Immature natural killer cell (primary cell): ENCODE data around the gene GSDMA. TPM values are rescaled to one million over a fixed set of nuclear protein-coding genes. Genes with fewer than 3 reads are reported as not detected.

ENCODE experiments used
- DNase-seq, 3 donors: peaks; one replicate each; pipeline ENCODE4 v3.0.0; 2022; ENCODE audit warnings: mixed read lengths in 1 of 3
- H3K27ac Mint-ChIP-seq, 6 donors: one replicate each; pipeline ENCODE4 v1.8.0; 2020; ENCODE audit warnings: mixed read lengths in 6 of 6, mild to moderate bottlenecking in 5 of 6, inconsistent platforms in 4 of 6, moderate library complexity in 3 of 6
- H3K27me3 Mint-ChIP-seq, 3 donors: one replicate each; pipeline ENCODE4 v1.8.0; 2020 to 2021; ENCODE audit warnings: low read depth in 3 of 3, mild to moderate bottlenecking in 3 of 3, mixed read lengths in 3 of 3, moderate library complexity in 3 of 3, inconsistent platforms in 1 of 3
- H3K36me3 Mint-ChIP-seq, 3 donors: one replicate each; pipeline ENCODE4 v1.8.0; 2020; ENCODE audit warnings: mixed read lengths in 3 of 3, inconsistent platforms in 2 of 3, mild to moderate bottlenecking in 2 of 3
- H3K4me1 Mint-ChIP-seq, 2 donors: one replicate each; pipeline ENCODE4 v1.8.0; 2020; ENCODE audit warnings: inconsistent platforms in 2 of 2, mild to moderate bottlenecking in 2 of 2, mixed read lengths in 2 of 2, moderate library complexity in 1 of 2
- H3K4me3 Mint-ChIP-seq, 5 donors: one replicate each; pipeline ENCODE4 v1.8.0; 2020; ENCODE audit warnings: mild to moderate bottlenecking in 5 of 5, mixed read lengths in 5 of 5, inconsistent platforms in 3 of 5, moderate library complexity in 3 of 5
- H3K9me3 Mint-ChIP-seq, 6 donors: one replicate each; pipeline ENCODE4 v1.8.0; 2020; ENCODE audit warnings: mild to moderate bottlenecking in 6 of 6, mixed read lengths in 6 of 6, inconsistent platforms in 4 of 6, moderate library complexity in 3 of 6
- polyA plus RNA-seq, 3 donors: library from polyadenylated mRNA; unstranded; fragments of 300-500 nt; fragmentation: Illumina TruSeq; gene quantifications; one replicate each; pipeline ENCODE4 v1.2.3, GENCODE V29; 2021

The GSDMA gene
- polyA plus RNA-seq, 3 donors from 2014 or later = 2.3 TPM; not detected in 2

DNA sequence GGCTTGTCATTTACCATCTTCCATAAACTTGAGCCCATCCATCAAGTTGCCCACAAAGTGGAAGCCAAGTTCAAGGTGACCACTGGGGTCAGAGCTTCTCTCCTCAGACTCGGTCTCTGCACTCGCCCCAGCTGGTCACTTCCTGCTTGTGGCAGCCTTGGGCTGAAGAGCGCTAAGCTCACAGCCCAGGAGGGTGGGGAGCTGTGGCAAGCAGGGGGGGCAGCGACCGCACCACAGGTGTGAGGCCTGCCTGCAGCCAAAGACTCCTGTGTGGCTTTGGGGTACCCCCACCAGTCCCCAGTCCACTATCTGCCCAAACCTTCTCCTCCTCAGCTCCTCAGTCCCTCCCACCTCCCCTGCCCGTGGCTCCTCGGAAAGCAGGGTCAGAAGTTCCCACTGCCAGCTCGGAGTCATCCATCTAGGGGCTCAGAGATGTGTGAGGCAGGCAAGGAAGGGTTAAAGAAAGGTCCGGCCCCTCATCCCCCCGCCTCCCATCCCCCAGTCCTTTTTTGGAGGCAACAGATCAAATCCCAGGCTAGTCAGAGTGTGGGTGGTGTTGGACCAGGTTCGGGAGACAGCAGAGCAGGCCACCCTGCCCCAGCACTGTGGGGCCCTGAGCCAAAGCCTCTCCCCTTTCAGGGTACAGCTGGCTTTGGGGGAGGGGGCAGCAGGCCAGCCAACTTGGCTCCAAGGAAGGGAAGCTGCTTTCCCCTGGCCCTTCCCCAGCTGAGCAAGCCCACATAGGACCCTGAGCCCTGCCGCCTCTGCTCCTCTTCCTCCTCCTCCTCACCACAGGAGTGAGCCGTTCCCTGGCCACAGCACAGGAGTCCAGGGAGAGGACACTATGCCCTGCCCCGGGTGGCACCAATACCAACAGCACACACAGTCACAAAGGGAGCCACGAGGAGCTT is 55.7 kb downstream of the GSDMA start:
- H3K27ac Mint-ChIP-seq = peak overlapping the region in 4 of 6 donors; percentile 55 to 62 (median 58)
- peaks cover 8 to 11% of the 10 kb centered on the region in 2 donors for H3K4me1 Mint-ChIP-seq
- DNase-seq = peak; percentile 10 to 17 (median 15)
- no peaks in the 10 kb centered on the region for H3K9me3 Mint-ChIP-seq
- H3K4me3 Mint-ChIP-seq = no peak overlapping the region
- H3K27me3 Mint-ChIP-seq = peaks cover 0 to 3% (median 0%) of the 10 kb centered on the region in 3 donors
- H3K36me3 Mint-ChIP-seq = peaks cover 0 to 22% (median 9%) of the 10 kb centered on the region in 3 donors

DNA sequence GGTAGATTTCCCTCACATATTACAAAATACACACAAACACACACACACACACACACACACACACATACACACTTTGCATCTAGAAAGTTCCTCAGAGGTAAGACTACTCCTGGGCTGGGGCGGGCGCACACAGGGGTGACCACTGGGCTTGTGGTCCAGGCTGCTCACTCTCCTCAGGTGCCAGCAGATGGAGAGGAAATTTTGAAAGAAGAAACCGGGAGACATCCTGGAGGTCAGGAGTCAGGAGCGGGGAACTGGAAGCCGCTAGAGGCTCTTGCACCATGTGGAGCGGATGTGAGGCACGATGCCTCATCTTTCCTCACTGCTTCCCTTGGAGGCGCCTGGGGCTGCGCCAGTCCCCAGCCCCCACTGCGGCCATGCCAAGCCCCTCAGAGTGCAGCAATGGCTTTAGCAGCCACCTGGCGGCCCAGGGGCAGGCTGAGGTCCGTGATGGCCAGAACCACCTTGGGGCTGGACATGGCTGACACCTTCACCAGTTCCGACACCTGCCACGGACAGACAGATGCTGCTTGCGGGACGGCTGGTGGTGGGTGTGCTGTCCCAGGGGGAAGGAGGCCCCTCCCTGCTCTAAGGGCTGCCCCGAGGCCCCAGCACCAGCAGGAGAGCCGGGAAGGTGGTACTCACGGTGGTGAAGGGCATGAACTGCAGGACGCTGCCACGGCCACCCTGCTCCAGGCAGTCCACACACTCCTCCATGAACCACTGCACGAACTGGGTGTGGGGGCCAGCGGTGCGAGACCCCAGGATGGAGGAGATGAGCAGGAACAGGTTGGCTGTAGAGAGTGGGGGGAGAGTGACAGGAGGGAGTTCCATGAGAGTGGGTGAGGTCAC is 56.6 kb downstream of the GSDMA start:
- Mint-ChIP-seq H3K4me1 (peaks cover 5 to 7% of the 10 kb centered on the region in 2 donors), H3K4me3 (no peak overlapping the region), H3K27ac (peak overlapping the region in 4 of 6 donors; percentile 55 to 62 (median 58)), H3K36me3 (peaks cover 0 to 24% (median 9%) of the 10 kb centered on the region in 3 donors), H3K27me3 (no peaks in the 10 kb centered on the region), H3K9me3 (no peaks in the 10 kb centered on the region)
- DNase-seq = no peak

DNA sequence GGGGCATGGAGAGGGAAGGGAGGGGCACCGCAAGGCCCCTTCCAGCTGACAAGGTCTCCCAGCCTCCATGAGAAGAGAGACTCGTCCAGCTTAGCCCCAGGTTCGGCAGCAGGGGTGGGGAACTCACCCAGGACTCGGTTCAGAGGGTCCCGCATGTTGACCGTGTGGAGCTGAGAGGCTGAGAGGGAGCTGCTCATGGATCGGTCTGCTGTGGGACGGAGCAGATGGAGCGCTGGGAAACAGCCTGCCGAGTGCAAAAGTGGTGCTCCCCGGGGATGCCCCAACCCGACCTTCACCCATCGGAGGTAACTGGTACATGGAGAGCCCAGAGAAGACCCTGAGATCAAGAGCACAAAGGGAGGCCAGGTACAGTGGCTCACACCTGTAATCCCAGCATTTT is 57.3 kb downstream of the GSDMA start:
- Mint-ChIP-seq H3K4me1 (peaks cover 5 to 7% of the 10 kb centered on the region in 2 donors), H3K27me3 (no peaks in the 10 kb centered on the region), H3K4me3 (no peak overlapping the region), H3K27ac (no peak overlapping the region), H3K36me3 (peaks cover under 1 to 27% (median 10%) of the 10 kb centered on the region in 3 donors), H3K9me3 (no peaks in the 10 kb centered on the region)
- DNase-seq = no peak

DNA sequence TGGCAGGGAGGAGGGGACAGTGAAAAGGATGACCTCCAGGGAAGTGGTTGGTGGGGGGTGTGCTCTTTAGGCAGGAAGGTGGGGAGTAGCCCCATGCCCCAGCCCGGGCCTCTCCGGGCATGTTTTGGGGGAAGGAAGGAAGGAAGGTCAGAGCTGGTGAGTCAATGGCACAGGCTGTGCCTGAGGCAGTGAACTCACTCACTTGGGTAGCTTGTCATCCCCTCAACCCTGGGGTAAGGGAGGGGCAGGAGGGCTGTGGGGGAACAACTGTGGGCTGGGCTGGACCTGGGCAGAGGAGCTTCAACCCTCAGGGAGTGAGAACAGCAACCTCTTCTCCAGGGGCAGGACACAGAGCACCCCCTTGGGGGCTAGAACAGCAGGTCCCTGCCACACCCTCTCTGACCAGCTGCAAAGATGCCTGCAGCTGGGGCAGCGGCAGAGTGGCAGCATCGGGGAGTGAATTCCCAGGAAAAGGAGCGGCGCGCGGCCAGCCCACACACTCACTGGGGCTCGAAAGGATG is 58.7 kb downstream of the GSDMA start:
- Mint-ChIP-seq H3K9me3 (no peaks in the 10 kb centered on the region), H3K36me3 (peaks cover 4 to 38% (median 21%) of the 10 kb centered on the region in 3 donors), H3K27ac (no peak overlapping the region)

DNA sequence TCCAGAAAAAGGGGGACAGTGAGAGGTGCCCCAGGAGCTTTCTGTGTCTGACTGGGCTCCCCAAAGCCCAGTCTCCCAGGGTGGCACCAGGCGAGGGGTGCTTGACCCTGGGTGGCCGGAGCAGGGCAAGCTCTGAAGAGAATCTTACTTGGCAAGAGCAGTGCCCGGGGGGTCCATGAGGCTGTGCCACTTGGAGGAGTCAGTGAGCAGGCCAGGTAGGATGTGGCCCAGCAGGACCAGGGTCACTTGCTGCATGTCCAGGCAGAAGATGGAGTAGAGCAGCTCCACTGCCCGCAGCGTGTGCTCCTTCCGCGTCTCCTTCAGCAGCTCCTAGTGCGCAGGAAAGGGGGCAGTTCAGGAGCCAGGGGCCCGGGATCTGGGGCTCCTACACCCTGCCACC is 59.7 kb downstream of the GSDMA start:
- H3K36me3 Mint-ChIP-seq = peaks cover 4 to 41% (median 21%) of the 10 kb centered on the region in 3 donors
- H3K9me3 Mint-ChIP-seq = no peaks in the 10 kb centered on the region
- no peaks in the 10 kb centered on the region for H3K27me3 Mint-ChIP-seq
- no peak overlapping the region for H3K4me3 Mint-ChIP-seq
- peaks cover 13 to 17% of the 10 kb centered on the region in 2 donors for H3K4me1 Mint-ChIP-seq
- no peak overlapping the region for H3K27ac Mint-ChIP-seq
- no peak for DNase-seq

More for the DNA sequence above, 58.7 kb downstream of the GSDMA start:
- Mint-ChIP-seq H3K27me3 (no peaks in the 10 kb centered on the region), H3K4me3 (no peak overlapping the region), H3K4me1 (peaks cover 13 to 17% of the 10 kb centered on the region in 2 donors)
- DNase-seq = no peak

DNA sequence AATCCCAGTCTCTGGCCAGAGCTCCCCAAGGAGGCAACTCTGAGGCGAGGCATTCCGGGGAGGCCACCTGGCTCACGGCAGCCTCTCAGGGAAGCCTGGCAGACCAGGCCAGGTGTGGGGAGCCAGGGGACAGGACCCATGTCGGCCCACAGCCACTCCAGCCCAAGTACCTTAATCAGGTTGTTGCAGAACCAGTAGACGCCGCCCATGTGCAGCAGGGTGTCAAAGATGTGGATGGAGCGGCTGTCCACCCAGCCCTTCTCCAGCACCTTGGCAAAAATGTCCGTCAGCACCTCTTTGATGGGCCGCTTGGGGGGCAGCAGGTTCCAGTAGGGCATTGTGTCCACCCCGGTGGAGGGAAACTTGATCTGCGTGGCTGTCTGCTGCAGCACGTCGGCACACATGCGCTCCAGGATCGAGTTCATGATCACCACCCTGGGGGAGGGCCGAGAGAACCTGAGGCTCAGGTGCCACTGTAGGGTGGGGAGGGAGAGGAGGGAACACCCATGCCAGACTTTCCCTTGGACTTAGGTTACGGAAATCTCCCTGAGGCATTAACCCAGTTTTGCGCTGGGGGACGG is 60.2 kb downstream of the GSDMA start:
- no peak overlapping the region for H3K4me3 Mint-ChIP-seq
- H3K27me3 Mint-ChIP-seq = peaks cover 0 to 2% (median 0%) of the 10 kb centered on the region in 3 donors
- peaks cover 4 to 41% (median 21%) of the 10 kb centered on the region in 3 donors for H3K36me3 Mint-ChIP-seq

DNA sequence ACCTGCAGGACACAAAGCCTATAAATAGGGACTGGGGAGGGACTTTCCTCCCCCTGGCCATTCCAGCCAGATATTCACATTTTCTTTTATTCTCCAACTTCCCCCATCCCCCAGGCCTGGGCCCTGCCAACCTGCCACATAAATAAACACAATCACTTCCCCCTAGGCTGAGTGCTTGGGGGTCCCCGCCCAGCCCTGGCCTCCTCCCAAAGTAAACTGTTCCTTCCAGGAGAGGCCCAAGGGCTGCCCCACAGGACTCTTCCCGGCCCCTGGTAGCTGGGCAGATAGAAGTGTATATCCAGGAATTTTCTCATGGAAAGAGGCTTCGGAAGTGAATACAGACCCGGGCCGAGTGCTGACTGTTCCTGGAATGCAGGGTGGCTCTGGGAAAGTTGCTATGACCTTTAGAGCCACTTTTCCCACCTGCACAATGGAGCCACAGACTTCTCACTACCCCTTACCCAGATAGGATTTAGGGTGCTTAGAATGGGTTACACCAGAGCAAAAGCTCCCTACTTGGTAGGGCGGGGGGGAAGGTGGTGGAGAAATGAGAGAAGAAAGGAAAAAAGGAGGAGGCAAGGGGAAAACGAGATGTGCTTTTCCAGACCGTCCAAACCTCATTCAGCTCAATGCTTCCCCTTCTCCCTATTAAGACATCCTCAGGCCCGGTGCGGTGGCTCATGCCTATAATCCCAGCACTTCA is 60.9 kb downstream of the GSDMA start:
- Mint-ChIP-seq H3K9me3 (no peaks in the 10 kb centered on the region), H3K27ac (no peak overlapping the region), H3K4me1 (peaks cover 10 to 11% of the 10 kb centered on the region in 2 donors), H3K27me3 (peaks cover 0 to 2% (median 0%) of the 10 kb centered on the region in 3 donors), H3K36me3 (peaks cover 4 to 45% (median 21%) of the 10 kb centered on the region in 3 donors), H3K4me3 (no peak overlapping the region)
- DNase-seq = no peak

More for the DNA sequence above, 60.2 kb downstream of the GSDMA start:
- Mint-ChIP-seq H3K27ac (no peak overlapping the region), H3K9me3 (no peaks in the 10 kb centered on the region), H3K4me1 (peaks cover 11 to 14% of the 10 kb centered on the region in 2 donors)
- no peak for DNase-seq

DNA sequence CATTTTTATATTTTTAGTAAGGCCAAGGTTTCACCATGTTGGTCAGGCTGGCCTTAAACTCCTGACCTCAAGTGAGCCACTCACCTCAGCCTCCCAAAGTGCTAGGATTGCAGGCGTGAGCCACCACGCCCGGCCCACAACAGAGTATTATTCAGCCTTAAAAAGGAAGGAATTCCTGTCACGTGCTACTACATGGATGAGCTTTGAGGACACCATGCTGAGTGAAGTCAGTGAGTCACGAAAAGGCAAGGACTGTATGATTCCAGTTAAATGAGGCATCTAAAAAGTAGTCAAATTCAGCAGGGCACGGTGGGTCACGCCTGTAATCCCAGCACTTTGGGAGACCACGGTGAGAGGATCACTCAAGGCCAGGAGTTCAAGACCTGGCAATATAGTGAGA is 62.1 kb downstream of the GSDMA start:
- H3K9me3 Mint-ChIP-seq = no peaks in the 10 kb centered on the region
- no peak overlapping the region for H3K4me3 Mint-ChIP-seq
- DNase-seq = no peak
- no peak overlapping the region for H3K27ac Mint-ChIP-seq
- peaks cover 0 to 2% (median 0%) of the 10 kb centered on the region in 3 donors for H3K27me3 Mint-ChIP-seq
- H3K36me3 Mint-ChIP-seq = peaks cover 13 to 49% (median 23%) of the 10 kb centered on the region in 3 donors
- peaks cover 8 to 10% of the 10 kb centered on the region in 2 donors for H3K4me1 Mint-ChIP-seq

DNA sequence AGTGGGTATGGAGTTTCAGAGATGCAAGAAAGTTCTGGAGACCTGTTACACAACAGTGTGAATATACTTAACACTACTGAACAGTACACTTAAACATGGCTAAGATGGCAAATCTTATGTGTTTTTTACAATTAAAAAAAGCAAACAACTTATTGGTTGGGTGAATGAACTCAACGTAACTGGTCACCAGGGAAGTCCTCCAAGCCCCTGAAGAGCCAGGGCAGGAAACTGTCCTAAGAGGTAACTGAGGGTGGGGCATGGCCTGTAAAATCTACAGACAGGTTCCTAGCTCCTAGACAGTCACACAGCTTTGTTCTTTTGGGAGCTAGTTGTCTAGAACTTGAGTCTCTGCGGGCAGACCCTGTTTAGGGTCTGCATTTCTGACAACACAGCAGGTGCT is 62.8 kb downstream of the GSDMA start:
- H3K27ac Mint-ChIP-seq = peak overlapping the region in 2 of 6 donors; percentile 12 to 73
- no peak for DNase-seq
- H3K4me1 Mint-ChIP-seq = peaks cover 8 to 10% of the 10 kb centered on the region in 2 donors
- peaks cover 13 to 45% (median 24%) of the 10 kb centered on the region in 3 donors for H3K36me3 Mint-ChIP-seq
- H3K9me3 Mint-ChIP-seq = no peaks in the 10 kb centered on the region
- H3K4me3 Mint-ChIP-seq = no peak overlapping the region
- peaks cover 0 to 2% (median 0%) of the 10 kb centered on the region in 3 donors for H3K27me3 Mint-ChIP-seq

DNA sequence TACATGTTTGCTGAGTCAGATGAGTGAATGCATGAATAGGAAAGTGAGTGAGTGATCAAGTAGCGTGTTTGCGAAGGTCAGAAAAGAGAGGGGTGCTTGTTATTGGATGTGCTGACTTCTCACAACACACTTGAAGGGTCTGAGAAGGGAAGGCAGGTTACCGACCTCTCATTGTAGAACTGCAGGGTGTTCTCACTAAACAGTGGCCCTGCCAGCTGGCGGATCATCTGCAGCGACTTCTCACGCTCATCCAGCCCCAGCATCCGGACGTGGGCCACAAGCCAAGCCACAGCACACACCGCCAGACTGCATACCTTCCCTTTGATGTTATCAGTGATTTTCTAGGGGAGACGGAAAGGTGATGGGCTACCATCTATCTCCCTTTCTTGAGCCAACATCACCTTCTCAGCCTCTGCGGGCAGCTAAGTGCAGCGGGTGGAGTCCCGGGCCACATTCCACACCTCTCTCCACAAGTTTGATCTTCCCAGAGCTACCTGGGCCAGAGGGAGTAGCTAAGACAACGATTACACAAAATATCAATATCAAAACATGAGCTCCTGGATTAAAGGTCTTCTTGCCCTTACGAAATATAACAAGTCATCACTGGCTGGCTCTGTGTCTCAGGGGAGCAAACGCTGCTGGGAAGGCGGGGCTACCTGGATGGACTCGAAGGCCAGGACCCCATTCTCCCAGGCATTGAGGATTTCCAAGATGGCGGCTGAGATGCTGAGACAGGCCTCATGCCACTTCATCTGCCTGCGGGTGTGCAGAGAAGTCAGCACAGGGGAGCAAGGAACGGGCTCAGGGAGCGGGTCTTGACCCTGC is 63.4 kb downstream of the GSDMA start:
- Mint-ChIP-seq H3K4me3 (peak overlapping the region in 1 of 5 donors; percentile 9), H3K27ac (peak overlapping the region in 2 of 6 donors; percentile 12 to 73), H3K27me3 (peaks cover 0 to 2% (median 0%) of the 10 kb centered on the region in 3 donors), H3K4me1 (peaks cover 8 to 10% of the 10 kb centered on the region in 2 donors), H3K36me3 (peaks cover 13 to 41% (median 26%) of the 10 kb centered on the region in 3 donors), H3K9me3 (no peaks in the 10 kb centered on the region)
- peak in 1 of 3 donors; percentile 7 for DNase-seq

DNA sequence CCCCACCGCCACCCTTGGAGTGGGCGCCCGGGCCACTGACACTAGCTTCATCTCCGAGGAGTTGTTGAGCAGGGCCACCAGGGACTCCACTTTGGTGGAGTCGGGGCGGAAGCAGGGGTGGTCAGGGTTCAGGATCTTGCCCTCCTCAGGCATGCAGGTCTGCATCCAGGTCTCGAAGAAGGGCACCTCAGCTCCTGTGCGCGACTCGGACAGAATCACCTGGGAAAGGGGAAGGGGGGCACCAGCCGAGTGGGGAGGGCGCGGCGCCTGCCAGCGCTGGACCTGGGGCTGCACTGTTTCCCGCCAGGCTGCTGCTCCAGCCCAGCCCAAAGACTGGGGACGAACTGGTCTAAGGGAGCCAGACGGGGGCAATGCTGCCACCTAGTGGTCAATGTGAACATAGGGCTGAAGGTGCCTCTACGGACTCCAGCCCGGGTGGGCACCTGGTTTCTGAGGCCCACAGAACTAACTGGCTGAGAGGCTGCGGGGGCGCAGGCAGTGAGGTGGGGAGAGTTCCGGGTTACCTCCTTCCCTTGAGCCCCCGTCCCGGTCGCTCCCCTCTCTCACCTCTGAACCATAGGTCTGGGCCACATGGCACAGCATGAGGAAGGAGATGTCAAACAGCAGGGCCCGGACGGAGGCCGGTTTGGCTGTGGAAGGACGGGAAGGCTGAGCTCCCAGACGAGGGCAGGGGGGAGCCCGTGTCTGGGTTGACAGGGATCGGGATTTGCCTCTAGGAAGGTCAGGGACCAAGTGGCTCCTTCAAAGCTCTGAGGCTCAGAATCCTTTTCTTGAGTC is 64.2 kb downstream of the GSDMA start:
- Mint-ChIP-seq H3K36me3 (peaks cover 13 to 39% (median 27%) of the 10 kb centered on the region in 3 donors), H3K9me3 (no peaks in the 10 kb centered on the region), H3K4me1 (peaks cover 8 to 10% of the 10 kb centered on the region in 2 donors), H3K27me3 (peaks cover 0 to 2% (median 0%) of the 10 kb centered on the region in 3 donors), H3K27ac (no peak overlapping the region), H3K4me3 (no peak overlapping the region)
- DNase-seq = peak; percentile 64 to 73 (median 65)
